GM10266 (cell line): ENCODE results near the gene ARHGAP8.

Source experiments
- DNase-seq: peaks from one replicate; pipeline ENCODE4 v3.0.0; 2012; ENCODE audit errors: extremely low spot score
- TF ChIP-seq, protein P1 (sequence below): IDR thresholded peaks from 2 replicates; pipeline ENCODE4 v1.5.1; 2012; ENCODE audit warnings: mild to moderate bottlenecking, low read depth; ENCODE audit not compliant: control insufficient read depth, insufficient read depth; ENCODE audit errors: missing control alignments

Gene ARHGAP8

DNA sequence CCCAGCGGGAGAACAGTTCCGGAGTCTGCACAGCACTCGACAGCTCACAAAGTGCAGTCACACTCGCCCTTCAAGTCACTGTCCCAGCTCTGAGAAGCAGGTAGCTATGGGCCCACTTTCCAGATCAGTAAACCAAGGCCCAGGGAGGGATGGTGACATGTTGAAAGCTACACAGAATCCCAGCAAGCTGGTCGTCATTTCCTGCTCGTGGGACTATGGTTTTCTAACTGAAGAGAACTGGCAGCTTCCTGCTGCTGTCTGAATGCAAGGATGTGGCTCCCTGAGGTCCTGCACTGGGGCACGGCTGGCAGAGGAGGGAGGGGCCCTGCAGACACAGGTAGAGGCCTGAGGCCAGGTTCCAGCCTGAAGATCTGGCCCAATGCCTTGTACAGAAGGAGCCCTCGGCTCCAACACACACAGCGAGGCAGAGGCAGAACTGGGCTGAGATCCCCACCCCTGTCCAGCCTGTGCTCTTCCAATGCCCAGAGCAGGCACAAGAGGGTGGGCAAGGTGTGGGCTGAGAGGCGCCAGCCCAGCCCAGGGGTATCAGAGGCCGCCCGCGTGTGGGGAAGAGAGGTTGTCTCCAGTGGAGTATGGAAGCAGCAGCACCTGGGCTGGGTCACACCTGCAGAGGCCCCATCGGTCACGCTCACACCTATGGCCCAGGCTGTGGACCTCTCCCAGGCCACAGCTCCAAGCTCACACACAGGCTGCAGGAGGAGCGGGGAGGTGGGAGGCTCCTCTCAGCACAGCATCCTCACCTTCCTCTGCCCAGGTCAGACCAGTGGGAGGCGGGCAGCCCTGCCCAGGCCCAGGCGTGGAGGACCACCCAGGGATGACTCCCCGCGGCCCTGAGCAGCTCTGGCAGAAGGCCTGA is 138.3 kb downstream of the ARHGAP8 start:
- TF ChIP-seq, protein P1, sequence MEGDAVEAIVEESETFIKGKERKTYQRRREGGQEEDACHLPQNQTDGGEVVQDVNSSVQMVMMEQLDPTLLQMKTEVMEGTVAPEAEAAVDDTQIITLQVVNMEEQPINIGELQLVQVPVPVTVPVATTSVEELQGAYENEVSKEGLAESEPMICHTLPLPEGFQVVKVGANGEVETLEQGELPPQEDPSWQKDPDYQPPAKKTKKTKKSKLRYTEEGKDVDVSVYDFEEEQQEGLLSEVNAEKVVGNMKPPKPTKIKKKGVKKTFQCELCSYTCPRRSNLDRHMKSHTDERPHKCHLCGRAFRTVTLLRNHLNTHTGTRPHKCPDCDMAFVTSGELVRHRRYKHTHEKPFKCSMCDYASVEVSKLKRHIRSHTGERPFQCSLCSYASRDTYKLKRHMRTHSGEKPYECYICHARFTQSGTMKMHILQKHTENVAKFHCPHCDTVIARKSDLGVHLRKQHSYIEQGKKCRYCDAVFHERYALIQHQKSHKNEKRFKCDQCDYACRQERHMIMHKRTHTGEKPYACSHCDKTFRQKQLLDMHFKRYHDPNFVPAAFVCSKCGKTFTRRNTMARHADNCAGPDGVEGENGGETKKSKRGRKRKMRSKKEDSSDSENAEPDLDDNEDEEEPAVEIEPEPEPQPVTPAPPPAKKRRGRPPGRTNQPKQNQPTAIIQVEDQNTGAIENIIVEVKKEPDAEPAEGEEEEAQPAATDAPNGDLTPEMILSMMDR = no peak
- no peak for DNase-seq

GRCh38 chr22:44891293-44891747 is 138.9 kb downstream of the ARHGAP8 start:
- no peak for DNase-seq
- TF ChIP-seq, protein P1 = no peak

DNA sequence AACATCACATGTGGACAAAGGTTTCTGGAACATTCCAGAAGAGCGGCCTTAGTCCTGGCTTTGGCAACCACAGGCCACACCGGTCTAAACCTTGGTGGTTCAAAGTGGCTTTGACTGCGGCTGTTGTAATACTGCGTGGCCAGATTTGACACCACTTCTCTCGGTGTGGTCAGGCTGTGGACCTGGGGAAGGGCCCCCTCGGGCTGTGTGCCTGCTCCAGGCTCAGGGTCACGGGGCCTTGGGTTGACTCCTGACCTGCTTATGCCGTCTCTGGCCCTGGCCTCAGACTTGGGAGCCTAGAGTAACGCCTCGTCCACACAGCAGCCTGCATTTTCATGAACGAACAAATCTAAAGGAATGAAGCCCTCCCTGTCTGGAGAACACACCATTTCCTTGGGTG is 139.4 kb downstream of the ARHGAP8 start:
- TF ChIP-seq, protein P1 = no peak
- no peak for DNase-seq

GRCh38 chr22:44892243-44892642 is 139.9 kb downstream of the ARHGAP8 start:
- TF ChIP-seq, protein P1 = no peak
- DNase-seq = no peak

- no peak for DNase-seq
- TF ChIP-seq, protein P1 = no peak
These were observed 140.7 kb downstream of the ARHGAP8 start for GRCh38 chr22:44892803-44893730.

DNA sequence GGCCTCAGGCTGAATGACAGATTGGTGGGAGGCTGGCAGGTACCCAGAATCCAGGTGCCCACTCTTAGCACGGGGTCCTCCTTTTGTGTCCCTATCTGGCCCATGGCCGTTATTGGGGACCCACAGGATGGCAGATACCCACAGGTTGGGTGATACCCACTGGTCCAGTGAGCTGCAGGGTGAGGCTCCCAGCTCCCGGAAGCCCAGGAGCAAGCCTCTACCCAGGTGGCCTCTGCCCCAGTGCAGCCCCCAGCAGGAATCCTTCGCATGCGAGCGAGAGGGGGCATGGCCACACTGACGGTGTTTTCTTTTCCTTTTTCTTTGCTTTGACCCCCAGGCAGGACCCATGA is 141.3 kb downstream of the ARHGAP8 start:
- DNase-seq = no peak

More for the DNA sequence above, 141.3 kb downstream of the ARHGAP8 start:
- TF ChIP-seq, protein P1 = no peak
